ENCODE data around the gene DDX10.
"Not testable (repeated sequence)": the region's sequence is repeated elsewhere in the genome, so short reads cannot be mapped to it uniquely, and the experiment has no call there.

The DDX10 gene

DNA sequence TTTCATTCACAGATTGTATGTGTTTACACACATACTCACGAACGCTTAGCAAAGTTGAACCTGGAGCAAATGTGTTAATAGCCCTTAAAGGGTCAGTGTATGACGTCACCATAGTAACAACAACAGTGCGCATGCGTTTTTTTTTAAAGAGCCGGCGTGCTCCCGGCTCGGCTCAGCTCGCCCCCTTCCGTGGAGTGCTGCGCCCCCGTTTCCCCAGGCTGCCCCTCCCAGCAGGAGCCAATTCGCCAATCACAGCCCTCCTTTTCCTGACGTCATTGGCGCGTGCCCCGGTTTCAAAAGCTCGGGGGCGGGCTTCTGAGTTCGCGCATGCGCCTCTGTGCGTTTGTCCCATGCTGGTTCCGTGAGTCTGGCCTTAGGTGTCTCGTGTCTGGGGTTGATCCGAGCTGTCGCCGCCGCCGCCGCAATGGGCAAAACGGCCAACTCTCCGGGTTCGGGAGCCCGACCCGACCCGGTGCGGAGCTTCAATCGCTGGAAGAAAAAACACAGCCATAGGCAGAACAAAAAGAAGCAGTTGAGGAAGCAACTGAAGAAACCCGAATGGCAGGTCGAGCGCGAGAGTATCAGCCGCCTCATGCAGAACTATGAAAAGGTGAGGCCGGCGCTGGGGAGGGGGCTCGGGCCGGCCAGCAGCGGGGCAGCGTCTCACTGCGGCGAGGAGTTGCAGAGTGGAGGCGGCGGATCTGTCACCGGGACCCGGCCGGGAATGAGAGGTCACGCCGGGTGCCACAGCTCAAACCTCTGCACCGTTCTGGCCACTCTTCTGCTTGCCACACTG lies at the start of gene DDX10:
DDX10 (plus strand) TSS at position 340 of the 796 bp plus-strand sequence; CDS start at position 425, 85 bp downstream.
- DNase-seq = peak; percentile 98

DNA sequence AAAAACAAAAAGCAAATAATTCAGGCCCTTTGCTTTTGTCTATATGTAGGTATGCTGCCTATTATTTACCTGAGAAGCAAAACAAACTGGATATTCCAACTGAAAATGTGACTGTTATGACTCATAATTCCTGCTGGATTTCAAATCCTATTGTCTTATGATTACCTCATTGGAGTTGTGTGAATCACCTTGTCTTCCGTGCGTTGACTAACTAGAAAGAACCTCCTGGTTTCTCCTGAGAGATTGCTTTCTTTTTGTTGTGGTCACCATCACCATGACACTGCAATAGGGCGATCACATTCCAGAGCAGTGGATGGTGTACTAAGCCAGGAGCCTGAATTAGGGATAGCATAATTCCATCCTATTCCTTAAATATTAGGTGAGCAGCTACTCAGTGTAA lies 48.3 kb upstream of the DDX10 start:
- DNase-seq = no peak

DNA sequence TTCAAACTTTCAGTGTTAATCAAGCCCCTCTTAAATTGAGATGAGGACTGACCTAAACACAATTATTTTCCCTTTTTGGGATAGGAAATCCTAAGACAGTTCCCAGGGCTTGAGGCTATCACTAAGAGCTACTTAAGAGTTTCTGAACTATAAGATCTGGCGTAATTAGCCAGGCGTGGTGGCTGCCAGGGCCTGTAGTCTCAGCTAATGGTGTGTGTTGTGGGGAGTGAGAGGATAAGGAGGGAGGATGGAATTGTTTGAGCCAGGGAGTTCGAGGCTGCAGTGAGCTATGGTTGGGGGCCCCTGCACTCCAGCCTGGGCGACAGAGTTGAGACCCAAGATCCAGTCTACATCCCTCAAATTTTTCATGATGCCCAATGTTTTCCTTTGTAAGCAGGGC lies 47.8 kb upstream of the DDX10 start:
- DNase-seq = no peak

DNA sequence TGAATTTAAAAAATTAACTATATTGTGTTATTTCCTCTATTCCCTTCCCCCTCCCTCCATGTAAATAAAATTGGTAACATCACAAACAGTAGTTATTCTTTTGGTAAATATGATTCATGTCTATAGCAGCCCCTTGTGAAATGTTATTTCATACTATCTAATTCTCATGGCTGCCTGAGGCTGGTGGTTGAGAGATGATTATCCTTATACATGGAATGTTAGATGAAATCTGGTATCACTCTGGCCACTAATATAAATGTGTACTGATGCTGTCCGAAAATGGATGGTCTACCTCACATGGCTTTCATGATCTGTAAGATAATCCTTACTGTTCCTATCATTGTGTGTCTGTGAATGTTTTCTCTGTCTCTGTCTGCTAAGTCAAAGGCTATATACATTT lies 46.3 kb upstream of the DDX10 start:
- DNase-seq = no peak

DNA sequence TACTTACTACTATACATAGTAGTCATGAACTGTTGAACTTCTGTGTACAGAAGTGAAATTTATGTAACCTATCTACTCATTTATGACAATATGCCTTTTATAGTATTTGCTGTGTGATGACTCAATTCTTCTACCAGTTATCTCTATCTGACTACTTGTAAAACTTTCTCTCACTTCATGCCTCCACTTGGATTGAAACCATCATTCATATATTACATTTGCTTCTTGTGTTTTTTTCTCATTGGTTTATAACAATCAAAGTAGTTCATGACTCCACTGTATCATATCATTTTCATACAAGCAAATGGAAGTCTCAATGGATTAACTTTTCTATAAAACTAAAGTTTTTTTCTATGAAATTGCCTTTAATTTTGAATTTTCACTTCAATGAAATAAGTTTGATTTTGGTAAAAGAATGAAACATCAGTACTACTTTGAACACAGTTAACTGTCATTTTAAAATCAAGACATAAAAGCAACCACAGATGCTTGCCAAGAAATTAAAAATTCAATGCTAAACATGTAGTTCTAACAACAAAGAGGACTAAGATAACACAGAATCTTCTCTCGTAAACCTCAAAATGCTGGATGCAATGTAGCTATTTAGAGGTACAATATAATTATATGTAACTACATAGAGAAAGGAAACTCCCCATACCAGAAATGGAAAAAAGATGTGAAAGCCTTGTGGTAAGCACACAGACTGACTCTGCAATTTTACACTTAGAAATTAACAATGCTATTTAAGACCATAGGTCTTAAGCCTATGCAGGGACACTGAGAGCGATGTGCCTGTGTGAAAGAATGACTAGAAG lies 43.7 kb upstream of the DDX10 start:
- DNase-seq = no peak

DNA sequence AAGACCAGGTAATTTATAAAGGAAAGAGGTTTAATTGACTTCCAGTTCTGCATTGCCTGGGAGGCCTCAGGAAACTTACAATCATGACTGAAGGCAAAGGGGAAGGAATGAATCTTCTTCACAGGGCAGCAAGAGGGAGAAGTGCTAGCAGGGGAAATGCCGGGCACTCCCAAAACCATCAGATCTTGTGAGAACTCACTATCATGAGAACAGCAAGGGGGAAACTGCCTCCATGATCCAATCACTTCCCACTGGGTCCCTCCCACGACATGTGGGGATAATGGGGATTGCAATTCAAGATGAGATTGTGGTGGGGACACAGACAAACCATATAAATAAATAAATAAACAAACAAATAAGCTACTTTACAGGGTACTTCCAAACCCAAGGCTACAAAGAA lies 42.5 kb upstream of the DDX10 start:
- DNase-seq = no peak

DNA sequence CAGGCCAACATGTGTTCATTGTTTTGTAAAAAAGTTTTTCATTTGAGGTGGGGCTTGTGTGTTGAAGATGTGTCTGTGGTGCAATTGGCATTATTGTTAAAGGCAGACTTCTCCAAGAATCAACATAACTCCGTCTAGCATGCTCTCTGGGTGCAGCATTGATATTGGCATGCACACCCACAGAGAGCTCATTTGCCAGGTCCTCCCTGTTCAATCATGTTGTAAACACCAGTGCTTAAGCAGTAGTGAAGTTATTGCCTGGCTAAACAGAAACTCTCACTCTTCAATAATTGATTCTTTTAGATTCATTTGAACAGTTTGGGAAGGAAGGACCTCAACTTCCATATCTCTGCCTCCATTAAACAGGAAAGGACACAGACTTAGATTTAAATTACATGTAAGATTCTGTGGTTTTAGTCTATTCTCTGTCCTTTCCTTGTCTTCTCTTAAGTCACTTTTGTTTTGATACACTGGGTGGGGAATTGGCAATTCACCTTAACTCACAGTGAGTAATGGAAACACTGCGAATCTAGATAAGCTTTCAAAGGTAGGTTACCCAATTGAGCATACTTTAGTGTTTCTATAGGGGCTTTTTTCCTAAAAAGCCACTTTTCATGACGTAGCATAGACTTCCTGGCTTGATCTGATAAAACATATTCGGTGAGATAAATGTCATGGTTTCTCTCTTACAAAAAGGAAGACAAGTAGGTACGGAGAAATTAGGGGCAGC lies 40.5 kb upstream of the DDX10 start:
- no peak for DNase-seq

DNA sequence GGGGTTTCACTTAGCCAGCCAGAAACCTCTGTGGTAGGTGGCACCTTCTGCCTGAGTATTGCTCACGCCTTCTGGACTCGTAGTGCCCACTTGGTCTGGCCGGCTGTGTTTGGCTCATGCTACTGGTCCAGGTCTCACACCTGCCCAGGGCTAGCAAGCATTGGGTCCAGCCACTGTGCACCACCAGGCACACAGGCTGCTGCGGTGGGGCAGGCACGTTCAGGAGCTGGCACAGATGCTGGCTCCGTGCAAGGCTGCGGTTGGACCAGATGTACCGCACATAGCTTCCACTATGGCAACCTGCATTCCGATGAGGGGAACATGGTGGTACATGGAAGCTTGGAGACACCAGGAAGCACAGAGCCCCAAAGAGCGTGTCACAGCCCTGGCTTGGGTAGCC lies 36.5 kb upstream of the DDX10 start:
- DNase-seq = no peak

DNA sequence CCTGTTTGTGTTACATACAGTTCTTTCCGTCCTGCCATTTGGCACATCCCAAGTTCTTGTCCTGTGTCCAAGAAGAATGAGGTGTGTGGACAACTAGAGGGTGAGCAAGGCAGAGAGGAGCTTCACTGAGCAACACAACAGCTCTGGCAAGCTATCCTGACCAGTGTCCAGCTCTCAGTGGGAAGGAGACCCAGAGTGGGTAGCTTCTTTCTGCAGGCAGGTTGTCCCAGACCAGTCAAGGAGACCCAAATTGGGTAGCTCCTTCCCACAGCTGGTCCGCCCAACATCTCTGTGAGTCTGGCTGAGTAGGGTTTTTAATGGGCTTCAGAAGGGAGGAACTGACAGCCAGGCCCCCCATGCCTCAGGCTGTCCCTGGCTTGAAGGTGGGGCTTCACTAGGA lies 36.1 kb upstream of the DDX10 start:
- no peak for DNase-seq

DNA sequence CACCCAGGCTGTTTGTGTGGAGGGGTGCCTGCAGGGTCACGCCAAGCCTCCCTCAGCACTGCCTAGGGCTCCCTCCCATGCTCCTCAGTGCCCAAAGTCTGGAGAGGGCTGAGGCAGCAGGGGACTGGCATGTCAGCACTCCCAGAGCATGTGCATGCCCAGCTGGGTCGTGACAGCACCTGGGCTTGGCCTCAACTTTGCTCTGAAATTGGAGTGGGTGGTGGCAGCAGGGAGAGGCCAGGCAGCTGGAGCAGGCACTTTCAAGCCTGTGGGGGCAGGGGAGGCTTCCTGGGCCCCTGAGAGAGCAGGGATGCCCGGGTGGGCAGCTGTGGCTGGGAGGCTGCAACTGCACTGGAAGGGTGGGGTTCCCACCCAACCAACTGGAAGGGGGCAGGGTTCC lies 35.6 kb upstream of the DDX10 start:
- no peak for DNase-seq

DNA sequence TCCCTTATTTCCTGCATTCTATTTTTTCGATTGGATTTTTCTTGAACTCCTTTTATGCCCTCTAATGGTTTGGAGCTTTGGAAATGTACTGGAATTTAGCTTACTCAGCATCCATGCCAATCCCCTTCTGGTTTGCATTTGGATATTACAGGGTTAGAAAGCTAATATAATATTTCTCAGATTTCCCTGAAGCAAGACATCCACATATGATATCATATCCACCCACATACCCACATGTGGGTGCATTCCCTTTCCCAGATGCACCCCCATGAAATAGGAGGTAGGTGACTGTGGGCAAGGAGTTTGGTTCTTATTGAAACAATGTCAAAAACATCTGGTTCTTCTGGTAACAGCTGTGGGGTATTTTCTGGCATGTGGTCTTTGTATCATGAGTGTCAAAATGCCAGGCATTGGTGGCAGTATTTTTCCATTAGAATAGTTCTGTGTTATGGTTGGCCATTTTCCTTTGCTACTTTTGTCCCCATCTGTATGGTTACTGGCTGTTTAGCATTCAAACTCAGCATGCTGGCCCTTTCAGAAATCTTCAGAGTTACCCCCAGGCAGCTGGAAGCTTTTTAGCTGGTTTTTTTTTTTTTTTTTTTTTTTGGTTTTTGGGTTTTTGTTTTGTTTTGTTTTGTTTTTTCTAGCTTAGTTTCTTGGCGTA lies 32.7 kb upstream of the DDX10 start:
- no peak for DNase-seq

DNA sequence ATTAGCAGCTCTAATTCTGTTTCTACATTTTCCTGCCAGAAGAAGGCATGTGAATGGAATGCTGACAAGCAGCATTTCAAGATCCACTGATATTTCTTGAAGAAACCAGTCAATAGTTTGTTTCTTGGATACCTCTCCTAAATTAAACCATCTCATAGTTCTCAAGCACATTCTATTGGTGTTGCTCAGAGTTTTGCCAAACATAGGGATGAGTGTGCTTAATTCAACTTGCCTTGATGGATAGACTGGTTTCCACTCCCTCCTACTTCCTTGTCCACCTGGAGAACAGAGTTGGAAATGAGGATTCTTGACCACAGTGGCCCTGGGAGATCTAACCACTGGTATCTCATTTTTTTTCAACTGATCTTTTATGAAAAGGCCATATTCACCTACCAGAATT lies 29.8 kb upstream of the DDX10 start:
- no peak for DNase-seq

DNA sequence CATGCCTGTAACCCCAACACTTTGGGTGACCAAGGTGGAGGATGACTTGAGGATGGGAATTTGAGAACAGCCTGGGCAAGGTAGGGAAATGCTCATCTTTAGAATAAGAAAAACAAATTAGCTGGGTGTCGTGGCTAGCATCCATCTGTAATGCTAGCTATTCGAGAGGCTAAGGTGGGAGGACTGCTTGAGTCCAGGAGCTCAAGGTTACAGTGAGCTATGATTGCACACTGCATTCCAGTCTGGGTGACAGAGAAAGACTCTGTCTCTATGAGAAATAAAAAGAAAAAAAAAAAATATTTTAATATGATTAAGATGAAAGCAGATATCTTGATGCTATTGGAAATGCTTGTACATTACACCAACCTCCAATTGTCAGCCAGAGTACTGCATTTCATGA lies 28.6 kb upstream of the DDX10 start:
- no peak for DNase-seq

DNA sequence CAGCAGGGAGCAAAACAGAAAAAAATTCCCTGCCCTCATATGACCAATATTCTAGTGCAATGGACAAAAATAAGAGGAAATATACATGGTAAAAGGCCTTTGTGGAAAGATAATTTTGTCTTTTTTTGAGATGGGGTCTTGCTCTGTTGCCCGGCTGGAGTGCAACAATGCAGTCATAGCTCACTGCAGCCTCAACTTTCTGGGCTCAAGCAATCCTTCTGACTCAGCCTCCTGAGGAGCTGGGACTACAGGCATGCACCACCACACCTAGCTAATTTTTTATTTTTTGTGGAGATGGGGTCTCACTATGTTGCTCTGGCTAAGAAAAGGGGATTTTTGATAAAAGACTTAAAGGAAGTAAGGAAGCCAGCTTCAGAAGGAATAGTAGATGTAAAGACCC lies 25.7 kb upstream of the DDX10 start:
- DNase-seq = no peak

DNA sequence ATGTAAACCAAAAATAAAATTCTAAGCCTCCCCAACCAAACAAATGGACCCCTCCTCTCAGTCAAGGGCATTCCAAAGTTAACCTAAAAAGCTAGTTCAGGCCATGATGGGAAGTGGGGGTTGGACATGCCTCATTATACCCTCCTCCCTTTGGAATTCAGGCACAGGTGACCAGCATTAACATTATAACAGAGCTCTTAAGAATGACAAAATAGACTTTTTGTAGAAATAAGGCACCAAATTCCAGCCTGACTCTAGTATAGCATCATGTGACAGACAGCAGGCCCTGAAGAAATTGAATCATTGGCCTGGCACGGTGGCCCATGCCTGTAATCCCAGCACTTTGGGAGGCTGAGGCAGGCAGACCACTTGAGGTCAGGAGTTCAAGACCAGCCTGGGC lies 23.1 kb upstream of the DDX10 start:
- DNase-seq = not testable (repeated sequence)

DNA sequence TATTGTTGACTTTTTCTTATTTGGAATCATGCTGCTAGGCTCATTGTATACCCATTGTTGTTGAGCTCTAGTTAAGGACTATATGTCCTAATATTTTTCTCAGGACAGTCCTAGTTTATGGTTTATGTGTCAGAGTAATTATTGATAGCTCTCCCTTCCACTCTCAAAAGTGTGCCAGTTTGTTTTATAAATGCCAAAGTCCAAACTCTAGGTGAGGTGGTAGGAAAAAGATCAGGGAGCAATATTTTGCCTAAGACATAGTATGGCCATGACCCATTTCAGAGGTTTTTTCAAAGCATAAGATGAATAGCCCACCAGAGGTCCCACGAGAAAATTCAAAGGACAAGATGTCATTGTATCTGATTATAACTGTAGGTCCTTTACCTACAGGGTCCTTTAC lies 20.9 kb upstream of the DDX10 start:
- DNase-seq = no peak

DNA sequence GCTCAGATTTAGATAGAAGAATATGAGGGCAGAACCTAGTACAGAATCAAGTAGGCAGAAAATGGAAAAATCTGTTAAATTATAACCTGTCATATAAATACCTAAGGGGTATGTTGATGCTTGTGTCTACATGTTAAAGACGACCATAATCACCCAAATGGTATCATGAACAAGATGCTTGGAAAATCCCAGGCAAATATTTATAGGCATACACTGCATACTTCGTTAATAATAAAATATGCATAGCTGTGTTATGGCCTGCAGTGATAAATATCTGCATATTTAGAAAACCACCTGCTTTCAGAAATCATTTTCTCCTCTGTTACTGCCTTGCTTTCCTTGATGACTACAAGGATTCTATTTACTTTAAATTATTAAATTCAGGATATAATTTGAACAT lies 18.9 kb upstream of the DDX10 start:
- DNase-seq = no peak

DNA sequence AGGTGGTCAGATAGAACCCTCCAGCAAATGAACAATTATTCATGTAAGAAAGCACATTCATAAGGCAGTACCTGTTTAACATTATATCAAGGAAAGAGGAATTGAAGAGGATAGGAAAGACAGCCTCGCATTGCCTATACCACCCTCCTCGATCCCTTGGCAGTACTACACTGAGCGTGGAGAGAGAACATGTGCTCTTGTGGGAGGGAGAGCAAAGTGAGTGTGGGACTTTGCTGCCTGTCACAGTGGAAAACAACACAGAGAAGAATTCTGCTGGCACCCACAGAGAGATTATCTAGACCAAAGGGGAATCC lies 17.5 kb upstream of the DDX10 start:
- DNase-seq = no peak

DNA sequence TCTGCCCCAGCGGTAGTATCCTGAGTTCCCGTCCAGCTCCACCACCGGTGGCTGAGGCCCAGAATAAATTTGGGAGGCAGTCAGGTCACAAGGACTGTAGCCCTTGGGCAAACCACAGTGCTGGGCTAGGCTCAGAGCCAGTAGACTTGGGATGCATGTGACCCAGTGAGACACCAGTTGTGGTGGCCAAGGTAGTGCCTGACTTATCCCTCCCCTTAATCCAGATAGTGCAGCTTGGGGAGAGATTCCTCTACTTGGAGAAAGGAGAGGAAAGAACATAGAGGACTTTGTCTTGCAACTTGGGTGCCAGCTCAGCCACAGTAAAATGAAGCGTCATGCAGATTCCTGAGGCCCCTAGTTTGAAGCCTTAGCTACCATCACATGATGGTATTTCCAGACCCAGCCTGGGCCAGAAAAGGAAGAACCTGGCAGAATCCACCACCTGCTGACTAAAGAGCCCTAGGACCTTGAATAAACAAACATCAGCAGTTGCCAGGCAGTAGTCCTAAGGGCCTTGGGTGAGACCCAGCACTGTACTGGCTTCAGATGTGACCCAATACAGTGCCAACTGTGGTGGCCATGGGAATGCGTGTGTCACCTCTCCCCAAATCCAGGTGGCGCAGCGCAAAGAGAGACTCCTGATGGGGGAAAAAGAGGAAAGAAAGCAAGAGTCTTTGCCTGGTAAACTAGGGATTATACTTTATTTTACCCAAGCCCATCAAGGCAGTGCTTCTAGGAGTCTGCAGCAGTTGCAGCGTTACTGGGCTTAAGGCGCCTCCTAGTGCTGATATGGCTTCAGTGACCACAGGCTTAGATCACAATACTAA lies 17.0 kb upstream of the DDX10 start:
- peak; percentile 55 for DNase-seq

DNA sequence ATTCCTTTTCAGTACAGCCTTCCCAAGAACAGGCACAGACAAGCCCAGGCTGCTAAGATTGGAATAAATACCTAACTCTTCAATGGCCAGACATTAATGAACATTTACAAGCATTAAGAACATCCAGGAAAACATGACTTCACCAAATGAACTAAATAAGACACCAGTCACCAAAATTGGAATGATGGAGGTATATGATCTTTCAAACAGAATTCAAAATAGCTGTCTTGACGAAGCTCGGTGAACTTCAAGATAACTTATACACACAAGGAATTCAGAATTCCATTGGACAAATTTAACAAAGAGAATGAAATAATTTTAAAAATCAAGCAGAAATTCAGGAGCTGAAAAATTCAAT lies 16.4 kb upstream of the DDX10 start:
- no peak for DNase-seq

DNA sequence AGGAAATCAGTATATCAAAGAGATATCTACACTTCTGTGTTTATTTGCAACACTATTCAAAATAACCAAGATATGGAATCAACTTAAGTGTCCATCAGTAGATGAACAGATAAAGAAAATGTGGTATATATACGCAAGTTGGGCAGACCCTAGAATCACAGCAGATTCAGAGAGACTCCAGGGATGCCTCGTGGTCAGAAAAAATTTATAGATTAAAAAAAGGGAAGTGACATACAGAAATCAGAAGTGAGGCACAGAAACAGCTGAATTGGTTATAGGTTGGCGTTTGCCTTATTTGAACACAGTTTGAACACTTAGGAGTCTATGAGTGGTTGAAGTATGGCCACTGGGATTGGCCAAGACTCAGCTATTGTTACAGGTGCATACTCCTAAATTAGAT lies 10.8 kb upstream of the DDX10 start:
- not testable (repeated sequence) for DNase-seq

DNA sequence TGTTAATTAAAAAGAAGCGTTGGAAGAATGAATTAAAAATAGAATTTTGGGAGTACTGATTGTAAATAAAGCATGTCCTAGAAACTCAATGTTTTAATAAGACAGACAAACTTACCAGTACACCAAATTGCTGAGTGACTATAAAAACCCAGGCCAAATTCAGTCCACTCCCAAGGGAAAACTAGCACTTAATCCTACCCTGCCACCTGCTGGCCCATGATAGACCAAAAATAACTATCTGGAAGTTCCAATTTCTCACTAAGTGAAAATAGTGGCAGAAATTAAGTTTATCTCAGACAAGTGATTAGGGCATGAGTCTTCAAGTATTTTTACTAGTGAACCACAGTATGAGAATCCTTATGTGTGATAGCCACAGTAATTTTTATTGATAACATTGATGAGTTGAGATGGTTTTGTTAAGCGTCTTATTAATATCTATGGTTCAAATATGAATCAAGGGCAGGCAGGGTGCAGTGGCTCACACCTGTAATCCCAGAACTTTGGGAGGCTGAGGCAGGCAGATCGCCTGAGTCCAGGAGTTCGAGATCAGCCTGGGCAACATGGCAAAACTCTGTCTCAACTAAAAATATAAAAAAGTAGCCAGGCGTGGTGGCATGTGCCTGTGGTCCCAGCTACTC lies 9.8 kb upstream of the DDX10 start:
- DNase-seq = peak; percentile 35
